ENCODE measurements around the gene FBXL16.

- TF ChIP-seq POLR2A (IDR thresholded peaks at IDR 0.05): no peak
- no peak for TF ChIP-seq CTCF (IDR thresholded peaks at IDR 0.05)
- TF ChIP-seq POLR2AphosphoS5 (IDR thresholded peaks at IDR 0.05): no peak
- TF ChIP-seq EP300 (IDR thresholded peaks at IDR 0.05): no peak
Observed at GRCh38 chr16:704552-705380, 835 bp downstream of the FBXL16 start.

All from suprapubic skin (tissue), 4 donors.